Nephron progenitor cell (in vitro differentiated cells): ENCODE results near the gene CDC37L1.

Experiments
- DNase-seq: peaks from one replicate; pipeline ENCODE4 v3.0.0; 2021
- H3K27ac Mint-ChIP-seq: 2 replicates; pipeline ENCODE4 v1.8.0; 2021; ENCODE audit warnings: mild to moderate bottlenecking, moderate library complexity, mixed read lengths
- H3K27me3 Mint-ChIP-seq: 2 replicates; pipeline ENCODE4 v1.8.0; 2021; ENCODE audit warnings: mild to moderate bottlenecking, low read depth, mixed read lengths; ENCODE audit not compliant: poor library complexity
- H3K36me3 Mint-ChIP-seq: 2 replicates; pipeline ENCODE4 v1.8.0; 2021; ENCODE audit warnings: low read depth, mixed read lengths
- H3K4me1 Mint-ChIP-seq: 2 replicates; pipeline ENCODE4 v1.8.0; 2021; ENCODE audit warnings: mixed read lengths
- H3K4me3 Mint-ChIP-seq: 2 replicates; pipeline ENCODE4 v1.8.0; 2021; ENCODE audit warnings: mild to moderate bottlenecking, moderate library complexity, mixed read lengths
- H3K9me3 Mint-ChIP-seq: 2 replicates; pipeline ENCODE4 v1.8.0; 2021; ENCODE audit warnings: mild to moderate bottlenecking, moderate library complexity, mixed read lengths
- CTCF ChIP-seq: fragments of 200-600 bp; sonication (generic); IDR thresholded peaks from 2 replicates; pipeline ENCODE4 v1.5.0; 2021; ENCODE audit warnings: antibody characterized with exemption

CDC37L1 gene

GRCh38 chr9:4709380-4709779 is 30.0 kb downstream of the CDC37L1 start:
- no peak overlapping the region for H3K4me3 Mint-ChIP-seq
- H3K27me3 Mint-ChIP-seq: no peaks in the 10 kb centered on the region
- H3K36me3 Mint-ChIP-seq: peaks cover 31% of the 10 kb centered on the region
- no peak overlapping the region for H3K27ac Mint-ChIP-seq
- DNase-seq: no peak
- no peaks in the 10 kb centered on the region for H3K4me1 Mint-ChIP-seq
- H3K9me3 Mint-ChIP-seq: no peaks in the 10 kb centered on the region
- TF ChIP-seq CTCF: no peak

GRCh38 chr9:4713849-4714248 is 34.5 kb downstream of the CDC37L1 start:
- TF ChIP-seq CTCF: no peak
- no peaks in the 10 kb centered on the region for H3K4me1 Mint-ChIP-seq
- no peaks in the 10 kb centered on the region for H3K9me3 Mint-ChIP-seq
- peaks cover 66% of the 10 kb centered on the region for H3K36me3 Mint-ChIP-seq
- H3K4me3 Mint-ChIP-seq: no peak overlapping the region
- peak overlapping the region; percentile 20 for H3K27ac Mint-ChIP-seq
- H3K27me3 Mint-ChIP-seq: no peaks in the 10 kb centered on the region
- no peak for DNase-seq

DNA sequence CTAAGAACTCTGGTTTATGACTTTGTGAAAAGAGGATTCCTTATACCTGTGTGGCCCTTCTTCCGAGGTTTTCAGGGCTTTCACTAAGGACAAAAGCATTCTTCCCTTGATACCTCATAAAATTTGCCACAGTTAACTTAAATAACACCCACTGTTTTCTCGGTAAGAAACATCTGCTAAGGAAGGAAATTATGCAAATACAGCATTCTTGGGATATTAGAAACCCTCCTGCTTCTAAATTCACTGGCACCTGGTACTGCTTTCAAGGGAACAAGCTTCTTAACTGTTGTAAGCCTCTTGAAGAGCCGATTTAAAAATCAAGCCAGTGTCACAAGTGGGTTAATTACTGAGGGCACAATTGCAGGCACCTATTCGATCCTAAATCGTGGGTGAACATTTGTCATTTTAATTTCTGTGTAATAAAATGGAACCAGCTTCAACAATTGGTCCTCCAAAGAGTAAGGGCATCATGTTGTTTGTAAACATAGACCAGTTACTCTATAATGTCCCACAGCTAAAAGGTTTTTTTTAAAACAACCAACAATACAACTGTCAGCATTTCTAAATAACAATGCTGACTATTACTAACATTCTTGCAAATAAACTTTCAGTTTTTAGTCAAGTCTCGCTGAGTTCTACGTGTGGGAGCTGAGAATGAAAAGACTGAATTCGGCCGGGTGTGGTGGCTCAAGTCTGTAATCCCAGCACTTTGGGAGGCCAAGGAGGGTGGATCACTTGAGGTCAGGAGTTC is 35.1 kb downstream of the CDC37L1 start:
- Mint-ChIP-seq H3K27ac (no peak overlapping the region), H3K27me3 (no peaks in the 10 kb centered on the region), H3K36me3 (peaks cover 71% of the 10 kb centered on the region), H3K4me3 (no peak overlapping the region), H3K4me1 (no peaks in the 10 kb centered on the region), H3K9me3 (no peaks in the 10 kb centered on the region)
- no peak for TF ChIP-seq CTCF
- DNase-seq: no peak

DNA sequence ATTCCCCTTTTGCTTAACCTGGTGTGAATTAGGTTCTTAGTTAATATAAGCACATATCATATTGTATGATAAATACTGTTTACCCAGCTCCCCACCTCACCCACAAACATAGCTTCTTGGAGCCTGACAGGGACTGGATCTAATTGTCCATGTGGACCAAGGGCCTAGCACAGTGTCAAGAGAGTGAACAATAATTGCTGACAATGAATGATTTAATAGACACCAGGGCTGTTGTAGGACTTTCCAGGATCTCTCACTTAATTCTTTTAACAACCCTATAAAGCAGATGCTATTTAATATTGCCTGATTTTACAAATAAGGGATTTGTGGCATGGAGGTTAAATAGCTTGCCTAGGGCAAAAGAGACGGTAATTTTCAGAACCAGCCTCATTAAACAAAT is 36.8 kb downstream of the CDC37L1 start:
- Mint-ChIP-seq H3K27ac (no peak overlapping the region), H3K4me3 (no peak overlapping the region), H3K9me3 (no peaks in the 10 kb centered on the region), H3K36me3 (peaks cover 77% of the 10 kb centered on the region), H3K4me1 (no peaks in the 10 kb centered on the region), H3K27me3 (no peaks in the 10 kb centered on the region)
- no peak for DNase-seq
- no peak for TF ChIP-seq CTCF

- Mint-ChIP-seq H3K27ac (no peak overlapping the region), H3K36me3 (peaks cover 81% of the 10 kb centered on the region), H3K27me3 (no peaks in the 10 kb centered on the region), H3K4me3 (no peak overlapping the region), H3K9me3 (no peaks in the 10 kb centered on the region), H3K4me1 (no peaks in the 10 kb centered on the region)
- no peak for DNase-seq
- TF ChIP-seq CTCF: no peak
Observed at GRCh38 chr9:4717815-4718214, 38.4 kb downstream of the CDC37L1 start.

DNA sequence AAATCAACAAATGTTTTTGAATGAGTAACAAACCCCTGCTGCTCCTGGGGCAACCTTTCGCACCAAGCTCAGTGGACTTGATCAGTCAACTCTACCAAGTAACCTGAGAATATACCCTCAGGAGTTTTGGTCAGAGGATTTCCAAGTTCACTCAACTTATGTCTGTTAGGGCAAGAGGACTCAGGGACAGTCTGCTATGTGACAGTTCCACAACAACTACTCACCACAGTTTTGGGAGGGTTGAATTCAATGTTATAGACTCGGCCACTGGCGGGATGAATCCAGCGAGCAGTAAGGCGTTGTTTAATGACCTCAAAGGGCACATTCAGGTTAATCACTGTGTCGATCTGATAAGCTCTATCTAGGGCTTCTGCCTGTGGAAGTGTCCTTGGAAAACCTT is 39.5 kb downstream of the CDC37L1 start:
- H3K4me3 Mint-ChIP-seq: no peak overlapping the region
- H3K27me3 Mint-ChIP-seq: no peaks in the 10 kb centered on the region
- H3K27ac Mint-ChIP-seq: peak overlapping the region; percentile 61
- no peaks in the 10 kb centered on the region for H3K9me3 Mint-ChIP-seq
- H3K4me1 Mint-ChIP-seq: no peaks in the 10 kb centered on the region
- DNase-seq: no peak
- H3K36me3 Mint-ChIP-seq: peaks cover 80% of the 10 kb centered on the region
- TF ChIP-seq CTCF: no peak
